Cardiac muscle cell (in vitro differentiated cells and primary cell): ENCODE data around the gene SELENOK. TPM values are rescaled to one million over a fixed set of nuclear protein-coding genes. Genes with fewer than 3 reads are reported as not detected.

Experiments used
- DNase-seq, 2 donors: peaks; one replicate each; pipeline versions ENCODE4 v3.0.0 to v3.0.0-alpha.2; 2010 to 2017; ENCODE audit warnings: low read depth in 1 of 2, low spot score in 1 of 2
- H3K27ac ChIP-seq: fragments of 200-600 bp; sonication (generic); 2 replicates; pipeline ENCODE4 v1.5.1; 2016
- H3K27me3 ChIP-seq: fragments of 200-600 bp; sonication (generic); 2 replicates; pipeline ENCODE4 v1.6.0; 2016; ENCODE audit warnings: control low read depth
- H3K36me3 ChIP-seq: fragments of 200-600 bp; sonication (generic); 2 replicates; pipeline ENCODE4 v1.5.1; 2016; ENCODE audit warnings: control low read depth
- H3K4me1 ChIP-seq: fragments of 200-600 bp; sonication (generic); 2 replicates; pipeline ENCODE4 v1.8.1; 2017; ENCODE audit warnings: low read depth, mild to moderate bottlenecking, mixed run types
- H3K4me3 ChIP-seq: fragments of 200-600 bp; sonication (generic); 2 replicates; pipeline ENCODE4 v1.5.1; 2016; ENCODE audit warnings: mild to moderate bottlenecking
- H3K9me3 ChIP-seq: fragments of 200-600 bp; sonication (generic); 2 replicates; pipeline ENCODE4 v1.5.1; 2017; ENCODE audit warnings: low read depth, mild to moderate bottlenecking, control low read depth
- polyA plus RNA-seq: library from polyadenylated mRNA; unstranded; fragments of >200 nt; fragmentation: Nextera tagmentation; extraction: Ambion mirVana; gene quantifications from 2 replicates; pipeline ENCODE4 v1.2.1, GENCODE V29; 2016
- total RNA-seq: library from RNA; depleted of rRNA; stranded (reverse); fragments of >200 nt; gene quantifications from 2 replicates; pipeline ENCODE4 v1.2.3, GENCODE V29; 2016
- TF ChIP-seq, protein P1 (sequence below): IDR thresholded peaks from 2 replicates; pipeline ENCODE4 v1.5.1; 2012; ENCODE audit warnings: low read depth, mild to moderate bottlenecking, low read length

Gene SELENOK
- total and polyA plus RNA-seq, 2 experiments from 2014 or later, result 77.8 to 227 TPM

DNA sequence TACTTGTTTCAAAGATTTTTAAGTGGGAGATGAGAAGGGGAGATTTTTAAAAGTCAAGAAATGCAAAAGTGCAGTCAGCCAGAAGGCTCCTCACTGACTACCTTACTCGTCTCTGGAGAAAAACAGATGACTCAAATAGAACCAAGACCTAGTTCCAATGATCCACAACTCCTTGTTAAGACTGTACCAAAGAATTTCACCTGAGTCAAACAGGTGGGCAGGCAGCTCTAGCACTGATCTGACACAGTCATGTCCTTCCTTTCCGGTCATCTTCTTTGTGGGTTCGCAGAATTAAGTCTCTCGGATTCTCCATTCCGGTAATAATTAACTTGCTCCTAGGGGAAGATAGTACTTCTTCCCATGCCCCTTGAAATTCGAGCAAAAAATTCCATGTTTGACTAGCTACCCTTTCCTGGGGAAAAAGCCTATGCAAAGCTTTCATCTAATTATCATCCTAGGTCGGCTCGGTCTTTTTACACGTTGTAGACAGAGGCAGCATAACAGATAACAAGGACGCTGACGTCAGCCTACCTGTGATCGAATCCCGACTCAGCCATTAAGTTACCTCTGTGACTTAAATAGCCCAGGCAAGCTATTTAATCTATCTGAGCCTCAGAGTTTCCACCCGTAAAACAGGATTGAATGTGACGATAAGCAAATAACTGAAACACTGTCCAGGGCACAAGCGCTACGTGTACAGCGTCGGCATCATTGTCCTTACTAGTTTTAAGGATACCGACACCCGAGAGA is 758 bp downstream of the SELENOK start:
- Histone ChIP-seq H3K9me3 (no peaks in the 10 kb centered on the region), H3K36me3 (peaks cover 19% of the 10 kb centered on the region), H3K4me1 (peaks cover 12% of the 10 kb centered on the region), H3K27me3 (peaks cover 1% of the 10 kb centered on the region), H3K4me3 (peak overlapping the region; percentile 88), H3K27ac (peak overlapping the region; percentile 95)
- peak in 1 of 2 donors; percentile 37 for DNase-seq
- TF ChIP-seq, protein P1, sequence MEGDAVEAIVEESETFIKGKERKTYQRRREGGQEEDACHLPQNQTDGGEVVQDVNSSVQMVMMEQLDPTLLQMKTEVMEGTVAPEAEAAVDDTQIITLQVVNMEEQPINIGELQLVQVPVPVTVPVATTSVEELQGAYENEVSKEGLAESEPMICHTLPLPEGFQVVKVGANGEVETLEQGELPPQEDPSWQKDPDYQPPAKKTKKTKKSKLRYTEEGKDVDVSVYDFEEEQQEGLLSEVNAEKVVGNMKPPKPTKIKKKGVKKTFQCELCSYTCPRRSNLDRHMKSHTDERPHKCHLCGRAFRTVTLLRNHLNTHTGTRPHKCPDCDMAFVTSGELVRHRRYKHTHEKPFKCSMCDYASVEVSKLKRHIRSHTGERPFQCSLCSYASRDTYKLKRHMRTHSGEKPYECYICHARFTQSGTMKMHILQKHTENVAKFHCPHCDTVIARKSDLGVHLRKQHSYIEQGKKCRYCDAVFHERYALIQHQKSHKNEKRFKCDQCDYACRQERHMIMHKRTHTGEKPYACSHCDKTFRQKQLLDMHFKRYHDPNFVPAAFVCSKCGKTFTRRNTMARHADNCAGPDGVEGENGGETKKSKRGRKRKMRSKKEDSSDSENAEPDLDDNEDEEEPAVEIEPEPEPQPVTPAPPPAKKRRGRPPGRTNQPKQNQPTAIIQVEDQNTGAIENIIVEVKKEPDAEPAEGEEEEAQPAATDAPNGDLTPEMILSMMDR, result no peak

GRCh38 chr3:53888232-53888631 is 3.4 kb downstream of the SELENOK start:
- H3K36me3 ChIP-seq, result peaks cover 36% of the 10 kb centered on the region
- TF ChIP-seq, protein P1, result no peak
- no peaks in the 10 kb centered on the region for H3K9me3 ChIP-seq
- H3K4me3 ChIP-seq, result no peak overlapping the region
- no peaks in the 10 kb centered on the region for H3K27me3 ChIP-seq
- no peak overlapping the region for H3K27ac ChIP-seq
- DNase-seq, result no peak
- peaks cover 12% of the 10 kb centered on the region for H3K4me1 ChIP-seq

GRCh38 chr3:53887446-53887845 is 4.2 kb downstream of the SELENOK start:
- Histone ChIP-seq H3K36me3 (peaks cover 36% of the 10 kb centered on the region), H3K9me3 (no peaks in the 10 kb centered on the region), H3K4me1 (peaks cover 12% of the 10 kb centered on the region), H3K27ac (no peak overlapping the region), H3K27me3 (no peaks in the 10 kb centered on the region), H3K4me3 (no peak overlapping the region)
- no peak for DNase-seq
- TF ChIP-seq, protein P1, result no peak

DNA sequence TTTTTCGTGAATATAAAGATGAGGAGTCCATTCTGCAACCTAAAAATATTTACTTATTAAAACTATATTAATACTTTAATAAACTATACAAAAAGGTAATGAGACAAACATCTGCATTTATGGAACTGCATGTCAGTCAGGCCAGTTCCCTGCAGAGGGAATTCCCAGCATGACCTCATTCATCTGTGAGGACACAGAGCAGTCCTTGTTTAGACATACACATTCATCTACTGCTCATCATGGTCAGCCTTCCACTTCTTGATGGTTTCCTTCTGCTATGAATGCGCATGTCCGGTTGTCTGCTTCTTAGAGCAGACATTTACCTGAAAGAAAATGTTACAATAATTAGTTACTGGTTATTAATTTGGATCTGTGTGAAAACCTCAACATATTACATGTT is 6.4 kb downstream of the SELENOK start:
- TF ChIP-seq, protein P1, result no peak
- Histone ChIP-seq H3K4me3 (no peak overlapping the region), H3K36me3 (peaks cover 36% of the 10 kb centered on the region), H3K27ac (no peak overlapping the region), H3K9me3 (no peaks in the 10 kb centered on the region), H3K4me1 (peaks cover 14% of the 10 kb centered on the region), H3K27me3 (no peaks in the 10 kb centered on the region)
- DNase-seq, result no peak

GRCh38 chr3:53884623-53885022 is 7.0 kb downstream of the SELENOK start:
- H3K27ac ChIP-seq, result no peak overlapping the region
- peaks cover 16% of the 10 kb centered on the region for H3K4me1 ChIP-seq
- H3K36me3 ChIP-seq, result peaks cover 38% of the 10 kb centered on the region
- DNase-seq, result no peak
- H3K9me3 ChIP-seq, result no peaks in the 10 kb centered on the region
- no peak overlapping the region for H3K4me3 ChIP-seq
- TF ChIP-seq, protein P1, result no peak
- no peaks in the 10 kb centered on the region for H3K27me3 ChIP-seq
